Stromal cell of bone marrow (primary cell): ENCODE results near the gene SPON2.

ENCODE experiments used
- DNase-seq: peaks from one replicate; pipeline ENCODE4 v3.0.0-alpha.2; 2012; ENCODE audit warnings: low read depth

SPON2 gene

DNA sequence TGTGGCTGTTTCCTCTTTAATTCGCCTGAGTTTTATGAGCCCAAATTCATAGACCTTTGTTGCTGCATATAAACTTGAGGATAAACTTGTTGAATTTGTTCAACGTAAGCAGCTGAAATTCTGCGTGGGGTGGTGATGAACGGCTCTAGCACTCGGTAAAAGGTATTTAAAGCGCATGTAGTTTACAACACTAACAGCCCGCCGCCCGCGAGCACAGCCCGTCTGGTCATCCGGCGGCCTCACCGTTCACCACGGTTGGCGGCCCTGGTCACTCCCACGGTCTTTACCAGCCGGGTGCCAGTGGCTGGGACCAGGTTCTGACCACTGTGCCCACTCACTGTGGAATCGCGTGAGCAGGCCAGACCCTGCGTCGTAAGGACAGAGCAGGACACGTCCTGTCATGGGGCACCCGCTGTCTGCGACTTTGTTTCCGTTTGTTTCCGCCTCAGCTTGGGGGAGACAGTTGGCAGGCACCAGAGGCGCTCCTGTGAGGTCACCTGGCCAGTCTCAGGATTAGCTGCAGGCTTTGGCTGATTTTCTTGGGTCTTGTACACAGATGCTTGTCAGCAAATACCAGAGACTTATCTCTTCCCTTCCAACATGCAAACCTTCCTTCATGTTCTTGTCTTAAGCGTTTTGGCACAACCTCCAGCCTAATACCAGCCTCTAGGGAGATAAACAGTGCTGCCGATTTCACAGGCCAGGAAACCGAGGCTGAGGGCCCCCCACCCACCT lies 36.8 kb upstream of the SPON2 start:
- DNase-seq, result no peak

GRCh38 chr4:1208266-1208961 lies 36.0 kb upstream of the SPON2 start:
- DNase-seq, result no peak

DNA sequence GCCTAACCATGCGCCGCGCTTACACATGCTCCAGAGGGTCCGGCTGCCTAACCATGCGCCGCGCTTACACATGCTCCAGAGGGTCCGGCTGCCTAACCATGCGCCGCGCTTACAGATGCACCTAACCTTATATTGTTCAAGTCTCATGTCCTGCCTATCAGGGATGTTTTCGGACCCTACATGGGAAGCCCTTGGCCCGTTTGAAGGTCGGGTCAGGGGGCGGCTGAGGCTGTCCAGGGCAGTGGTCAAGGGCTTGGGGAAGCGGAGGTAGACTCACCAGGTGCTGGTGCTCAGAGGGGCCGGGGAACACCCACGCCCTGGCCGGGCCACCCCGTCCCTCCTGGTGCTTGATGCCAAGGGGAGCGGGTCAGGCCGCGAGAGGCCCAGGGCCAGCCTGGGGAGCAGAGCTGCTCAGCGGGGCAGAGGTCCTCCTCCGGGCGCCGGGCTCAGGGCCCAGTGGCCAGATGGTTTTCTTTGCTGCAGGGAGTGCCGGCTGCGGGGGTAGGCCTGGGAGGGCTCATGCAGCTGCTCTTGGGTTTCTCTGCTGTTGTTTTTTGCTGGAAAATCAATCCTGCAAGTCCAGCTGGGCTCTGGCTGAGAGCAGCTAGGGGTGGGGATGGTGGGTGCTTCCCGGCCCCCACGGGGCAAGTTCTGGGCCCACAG lies 35.4 kb upstream of the SPON2 start:
- DNase-seq, result peak; percentile 24

- DNase-seq, result no peak
These were observed 34.7 kb upstream of the SPON2 start for GRCh38 chr4:1207157-1207470.

DNA sequence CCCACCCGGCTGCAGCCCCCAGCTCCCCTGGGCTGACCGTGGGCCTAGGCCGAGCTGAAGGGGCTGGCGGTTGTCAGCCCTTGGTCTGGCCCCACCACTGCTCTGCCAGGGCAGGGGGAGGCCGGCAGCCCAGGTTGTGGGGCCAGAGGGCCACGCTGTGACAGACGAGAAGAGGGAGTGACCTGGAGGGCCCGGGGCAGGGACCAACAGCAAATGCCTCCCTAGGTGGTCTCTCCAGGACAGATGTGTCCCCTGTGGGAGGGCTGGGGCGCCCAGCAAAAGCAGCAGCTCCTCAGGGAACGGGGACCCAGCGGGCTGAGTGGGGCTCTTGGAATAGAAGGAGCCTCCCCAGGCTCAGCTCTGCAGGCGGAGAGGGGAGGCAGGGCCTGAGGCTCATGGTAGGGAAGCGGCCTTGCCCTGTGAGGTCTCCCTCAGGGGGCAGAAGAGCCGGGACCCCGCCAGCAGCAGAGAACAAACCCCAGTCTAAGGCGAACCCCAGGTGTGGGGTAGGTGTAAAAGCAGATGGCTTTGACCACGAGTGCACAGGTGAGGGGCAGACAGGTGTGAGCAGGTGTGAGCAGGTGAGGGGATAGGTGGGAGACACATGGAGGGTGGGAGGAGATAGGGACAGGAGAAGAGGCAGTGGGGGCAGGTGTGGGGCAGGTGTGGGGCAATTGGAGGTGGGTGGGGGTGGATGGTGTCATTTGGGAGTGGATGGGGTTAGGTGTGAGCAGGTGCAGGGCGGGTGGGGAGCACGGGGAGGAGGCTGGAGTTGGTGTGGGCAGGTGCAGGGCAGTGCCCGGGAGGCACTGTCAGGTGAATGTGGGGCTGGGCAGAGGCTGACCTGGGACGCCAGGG lies 34.1 kb upstream of the SPON2 start:
- DNase-seq, result no peak

GRCh38 chr4:1205586-1206298 lies 33.4 kb upstream of the SPON2 start:
- DNase-seq, result no peak

- DNase-seq, result no peak
These were observed 32.6 kb upstream of the SPON2 start for GRCh38 chr4:1204828-1205585.

- no peak for DNase-seq
These were observed 32.0 kb upstream of the SPON2 start for GRCh38 chr4:1204286-1204827.

- no peak for DNase-seq
These were observed 30.7 kb upstream of the SPON2 start for GRCh38 chr4:1203026-1203616.

GRCh38 chr4:1202526-1203011 lies 30.2 kb upstream of the SPON2 start:
- DNase-seq, result no peak

DNA sequence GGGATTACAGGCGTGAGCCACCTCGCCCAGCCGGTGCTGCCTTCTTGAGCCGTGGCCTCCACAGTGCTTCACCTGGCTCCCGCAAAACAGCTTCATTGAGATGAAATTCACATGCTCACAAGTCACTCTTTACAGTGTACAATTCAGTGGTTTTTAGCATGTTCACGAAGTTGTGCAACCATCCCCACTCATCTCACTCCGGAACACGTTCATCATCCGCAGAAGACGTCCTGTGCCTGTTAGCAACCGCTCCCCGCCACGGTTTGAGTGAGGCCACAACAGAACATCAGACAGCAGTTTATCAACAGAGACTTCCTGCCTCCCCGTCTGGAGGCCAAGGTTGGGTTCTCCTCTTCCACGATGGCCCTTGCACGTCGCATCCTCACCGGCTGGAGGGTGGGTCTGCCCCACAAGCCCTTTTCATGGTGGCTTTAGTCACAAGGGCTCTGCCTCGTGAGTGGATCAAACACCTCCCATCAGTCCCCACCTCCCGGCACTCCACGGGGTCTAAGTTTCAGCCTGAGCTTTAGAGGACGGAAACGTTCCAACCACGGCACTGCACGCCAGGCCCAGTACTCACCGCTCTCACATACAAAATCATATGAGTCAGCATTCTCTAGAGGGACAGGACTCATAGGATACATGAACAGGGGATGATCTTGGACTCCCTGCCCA lies 29.6 kb upstream of the SPON2 start:
- peak; percentile 47 for DNase-seq

GRCh38 chr4:1200425-1201035 lies 28.1 kb upstream of the SPON2 start:
- DNase-seq, result no peak

DNA sequence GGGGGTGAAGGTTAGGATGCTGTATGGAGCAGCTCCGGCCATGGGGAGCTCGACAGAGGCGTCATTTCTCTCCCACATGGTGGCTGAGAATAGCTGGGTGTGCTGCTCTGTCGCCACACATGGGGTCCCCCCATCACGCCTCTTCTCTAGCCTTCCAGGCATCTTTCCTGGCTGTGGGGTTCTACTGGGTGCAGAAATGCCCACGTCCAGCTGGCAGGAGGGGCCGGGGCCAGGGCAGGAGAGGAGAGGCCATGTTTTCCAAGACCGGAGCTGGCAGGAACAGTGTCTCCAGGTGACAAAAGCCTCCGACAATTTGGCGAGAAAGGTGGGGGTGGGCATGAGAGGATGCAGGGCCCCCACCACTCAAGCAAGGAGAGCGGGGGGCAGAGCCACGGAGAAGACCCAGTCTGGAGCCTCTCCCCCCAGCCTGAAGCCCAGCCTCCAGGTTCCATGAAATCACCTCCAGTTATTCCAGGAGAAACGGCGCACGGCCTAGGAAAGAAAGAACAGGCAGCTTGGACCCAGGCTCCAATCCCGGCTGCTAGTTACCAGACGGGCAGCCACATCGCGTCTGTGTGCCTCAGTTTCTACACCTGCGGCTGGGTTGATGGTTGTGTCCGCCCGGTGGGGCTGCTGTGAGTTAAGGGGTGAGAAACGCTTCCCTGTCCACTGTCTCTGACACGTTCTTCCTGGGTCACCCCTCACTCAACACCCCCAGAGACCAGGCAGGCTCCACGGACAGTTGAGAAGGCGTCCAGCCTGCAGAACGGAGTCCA lies 27.4 kb upstream of the SPON2 start:
- no peak for DNase-seq

GRCh38 chr4:1198098-1198844 lies 25.9 kb upstream of the SPON2 start:
- no peak for DNase-seq

GRCh38 chr4:1196421-1197183 lies 24.2 kb upstream of the SPON2 start:
- DNase-seq, result no peak

- no peak for DNase-seq
These were observed 23.6 kb upstream of the SPON2 start for GRCh38 chr4:1195891-1196401.
